Measurements from ENCODE around the gene ZFHX3. TPM values are rescaled to one million over a fixed set of nuclear protein-coding genes. Genes with fewer than 3 reads are reported as not detected.

ZFHX3 gene
- total and polyA plus RNA-seq, 2 donors (not counting 1 experiment from before 2014, with no cell fraction given) = 0.54 to 6.6 TPM

- CTCF ChIA-PET = no interaction called here
- Mint-ChIP-seq H3K27me3 (no peaks in the 10 kb centered on the region), H3K9me3 (ENCODE audit: insufficient read depth) (no peaks in the 10 kb centered on the region), H3K4me3 (no peak overlapping the region), H3K27ac (no peak overlapping the region), H3K4me1 (peaks cover 8% of the 10 kb centered on the region)
- H3K9ac ChIP-seq (ENCODE audit: low read length) = no peak overlapping the region
- H2AFZ ChIP-seq (ENCODE audit: insufficient read depth, low read depth, low read length, poor library complexity, severe bottlenecking) = no peak overlapping the region
- DNase-seq = no peak
- no peaks in the 10 kb centered on the region for H3K36me3 ChIP-seq (replicated peaks in 1 of 2; ENCODE audit: control extremely low read depth in 1 of 2, control insufficient read depth in 1 of 2, extremely low read depth in 1 of 2, insufficient read depth in 2 of 2, low read length in 1 of 2)
- TF ChIP-seq EZH2 (IDR thresholded peaks at IDR 0.05; ENCODE audit: borderline replicate concordance, insufficient read depth, low read depth, low read length, poor library complexity, severe bottlenecking) = no peak
- TF ChIP-seq, protein P1, sequence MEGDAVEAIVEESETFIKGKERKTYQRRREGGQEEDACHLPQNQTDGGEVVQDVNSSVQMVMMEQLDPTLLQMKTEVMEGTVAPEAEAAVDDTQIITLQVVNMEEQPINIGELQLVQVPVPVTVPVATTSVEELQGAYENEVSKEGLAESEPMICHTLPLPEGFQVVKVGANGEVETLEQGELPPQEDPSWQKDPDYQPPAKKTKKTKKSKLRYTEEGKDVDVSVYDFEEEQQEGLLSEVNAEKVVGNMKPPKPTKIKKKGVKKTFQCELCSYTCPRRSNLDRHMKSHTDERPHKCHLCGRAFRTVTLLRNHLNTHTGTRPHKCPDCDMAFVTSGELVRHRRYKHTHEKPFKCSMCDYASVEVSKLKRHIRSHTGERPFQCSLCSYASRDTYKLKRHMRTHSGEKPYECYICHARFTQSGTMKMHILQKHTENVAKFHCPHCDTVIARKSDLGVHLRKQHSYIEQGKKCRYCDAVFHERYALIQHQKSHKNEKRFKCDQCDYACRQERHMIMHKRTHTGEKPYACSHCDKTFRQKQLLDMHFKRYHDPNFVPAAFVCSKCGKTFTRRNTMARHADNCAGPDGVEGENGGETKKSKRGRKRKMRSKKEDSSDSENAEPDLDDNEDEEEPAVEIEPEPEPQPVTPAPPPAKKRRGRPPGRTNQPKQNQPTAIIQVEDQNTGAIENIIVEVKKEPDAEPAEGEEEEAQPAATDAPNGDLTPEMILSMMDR (IDR thresholded peaks at IDR 0.05) = no peak
- no peak overlapping the region for H3K4me2 ChIP-seq (replicated peaks; ENCODE audit: low read depth, low read length, poor library complexity, severe bottlenecking)
- no peak overlapping the region for H3K27ac ChIP-seq (ENCODE audit: low read length in 2 of 2)
- no peak for ATAC-seq (ENCODE audit: low read depth)
- no peaks in the 10 kb centered on the region for H4K20me1 ChIP-seq (ENCODE audit: control insufficient read depth, insufficient read depth, low read length, poor library complexity, severe bottlenecking)
- H3K4me1 ChIP-seq (ENCODE audit: control insufficient read depth in 2 of 2, insufficient read depth in 2 of 2, low read length in 2 of 2) = no peaks in the 10 kb centered on the region
- no peak overlapping the region for H3K4me3 ChIP-seq (ENCODE audit: control extremely low read depth in 1 of 5, extremely low read depth in 1 of 5, insufficient read depth in 1 of 5, low read depth in 2 of 5, low read length in 4 of 5)
- POLR2A ChIA-PET = no interaction called here
- H3K9me3 ChIP-seq (ENCODE audit: control extremely low read depth in 1 of 3, control insufficient read depth in 2 of 3, insufficient read depth in 1 of 3, low read length in 2 of 3) = no peaks in the 10 kb centered on the region
- H3K79me2 ChIP-seq (ENCODE audit: control insufficient read depth, insufficient read depth, low read length) = no peaks in the 10 kb centered on the region
- 60% methylated on average over 1 of the region's 5 CpGs for WGBS (ENCODE audit: insufficient coverage)
- intact Hi-C loops (cut with micrococcal nuclease) = no loop called here
- H3K27me3 ChIP-seq (replicated peaks in 1 of 4; ENCODE audit: control extremely low read depth in 1 of 4, control insufficient read depth in 3 of 4, insufficient read depth in 4 of 4, low read length in 3 of 4) = no peaks in the 10 kb centered on the region
Measured at GRCh38 chr16:72975809-72976437, 72.0 kb downstream of the ZFHX3 start.

DNA sequence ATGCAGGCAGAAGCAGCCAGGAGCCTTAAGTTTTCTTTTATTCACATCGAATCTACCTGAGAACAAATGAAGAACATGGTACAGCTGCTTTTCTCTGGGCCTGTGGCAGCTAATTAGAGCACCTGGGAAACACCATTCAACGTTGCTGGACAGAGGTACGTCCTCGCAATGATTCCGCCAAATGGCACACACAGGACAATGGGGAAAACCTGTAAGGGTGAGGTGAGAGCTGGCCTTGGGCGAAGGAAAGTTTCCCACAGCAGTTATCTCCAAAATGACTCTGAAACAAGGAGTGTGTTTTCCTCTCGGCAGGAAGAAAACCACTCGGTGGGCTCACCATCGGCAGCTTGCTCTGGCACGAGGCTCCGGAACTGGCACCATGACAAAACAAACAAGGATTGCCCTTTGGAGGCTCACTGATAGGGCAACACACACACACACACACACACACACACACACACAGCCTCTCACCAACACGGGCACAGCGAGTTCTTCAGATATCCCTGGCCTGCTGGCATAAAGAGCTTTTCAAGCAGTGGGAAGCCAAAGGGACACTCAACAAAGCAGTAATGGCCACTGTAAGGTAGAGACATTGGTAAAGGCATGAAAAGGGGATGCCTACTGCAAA, 73.7 kb downstream of the ZFHX3 start:
- TF ChIP-seq, protein P1 (IDR thresholded peaks at IDR 0.05) = no peak
- TF ChIP-seq EZH2 (IDR thresholded peaks at IDR 0.05; ENCODE audit: borderline replicate concordance, insufficient read depth, low read depth, low read length, poor library complexity, severe bottlenecking) = no peak
- H3K27ac Mint-ChIP-seq = no peak overlapping the region
- Histone ChIP-seq H3K4me2 (replicated peaks; ENCODE audit: low read depth, low read length, poor library complexity, severe bottlenecking) (no peak overlapping the region), H3K9me3 (ENCODE audit: control extremely low read depth in 1 of 3, control insufficient read depth in 2 of 3, insufficient read depth in 1 of 3, low read length in 2 of 3) (no peaks in the 10 kb centered on the region), H3K27me3 (replicated peaks in 1 of 4; ENCODE audit: control extremely low read depth in 1 of 4, control insufficient read depth in 3 of 4, insufficient read depth in 4 of 4, low read length in 3 of 4) (no peaks in the 10 kb centered on the region), H3K27ac (ENCODE audit: low read length in 2 of 2) (no peak overlapping the region), H4K20me1 (ENCODE audit: control insufficient read depth, insufficient read depth, low read length, poor library complexity, severe bottlenecking) (no peaks in the 10 kb centered on the region), H3K4me1 (ENCODE audit: control insufficient read depth in 2 of 2, insufficient read depth in 2 of 2, low read length in 2 of 2) (no peaks in the 10 kb centered on the region), H3K4me3 (ENCODE audit: control extremely low read depth in 1 of 5, extremely low read depth in 1 of 5, insufficient read depth in 1 of 5, low read depth in 2 of 5, low read length in 4 of 5) (no peak overlapping the region), H3K9ac (ENCODE audit: low read length) (no peak overlapping the region), H2AFZ (ENCODE audit: insufficient read depth, low read depth, low read length, poor library complexity, severe bottlenecking) (no peak overlapping the region), H3K36me3 (replicated peaks in 1 of 2; ENCODE audit: control extremely low read depth in 1 of 2, control insufficient read depth in 1 of 2, extremely low read depth in 1 of 2, insufficient read depth in 2 of 2, low read length in 1 of 2) (no peaks in the 10 kb centered on the region), H3K79me2 (ENCODE audit: control insufficient read depth, insufficient read depth, low read length) (no peaks in the 10 kb centered on the region)
- ChIA-PET CTCF (no interaction called here), POLR2A (no interaction called here)
- no peaks in the 10 kb centered on the region for H3K9me3 Mint-ChIP-seq (ENCODE audit: insufficient read depth)
- H3K4me3 Mint-ChIP-seq = no peak overlapping the region
- intact Hi-C loops (cut with micrococcal nuclease) = no loop called here
- 99% methylated on average over 10 of the region's 13 CpGs for WGBS (ENCODE audit: insufficient coverage)
- peaks cover 8% of the 10 kb centered on the region for H3K4me1 Mint-ChIP-seq
- DNase-seq (no peak), ATAC-seq (ENCODE audit: low read depth) (no peak)
- no peaks in the 10 kb centered on the region for H3K27me3 Mint-ChIP-seq

All from B cell (primary cell).